HG03460 (cell line): Measurements from ENCODE around the gene SV2C.
"Not testable (repeated sequence)": the region's sequence is repeated elsewhere in the genome, so short reads cannot be mapped to it uniquely, and the experiment has no call there.

ENCODE experiments used
- ATAC-seq: cut with Tn5 transposase; IDR thresholded peaks from one replicate; pipeline ENCODE4 v1.9.1; 2021; ENCODE audit not compliant: unreplicated experiment

SV2C gene

DNA sequence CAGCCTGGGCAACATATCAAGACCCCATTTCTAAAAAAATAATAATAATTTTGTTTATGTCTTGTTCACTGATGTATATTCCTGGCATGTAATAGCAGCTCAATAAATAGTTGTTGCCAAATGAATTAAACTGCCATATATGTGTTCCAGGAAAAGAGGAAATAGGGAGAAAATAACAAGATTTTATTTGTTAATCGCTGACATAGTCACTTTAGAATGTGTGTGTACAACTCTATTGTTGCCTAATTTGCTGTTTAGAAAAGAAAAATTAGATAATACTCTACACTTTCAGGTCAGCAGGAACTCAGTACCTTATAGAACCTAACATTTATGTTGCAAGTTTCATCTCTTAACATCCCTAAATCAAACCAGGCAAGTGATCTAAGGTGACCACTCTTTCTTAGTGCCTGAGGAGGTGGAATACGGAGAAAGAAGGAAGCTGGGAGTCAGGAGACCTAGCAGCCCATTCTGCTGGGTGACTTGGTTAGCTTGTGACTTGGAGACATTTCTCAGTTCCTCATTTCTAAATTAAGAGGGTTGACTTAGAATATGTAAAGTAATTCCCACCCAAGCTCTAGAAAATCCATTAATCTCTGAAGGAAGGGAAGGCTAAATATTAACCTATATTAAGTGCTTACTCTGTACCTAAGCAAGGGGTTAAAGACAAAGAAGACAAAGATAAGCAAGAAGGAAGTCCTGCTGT, 209.6 kb downstream of the SV2C start:
- peak; percentile 81 for ATAC-seq

DNA sequence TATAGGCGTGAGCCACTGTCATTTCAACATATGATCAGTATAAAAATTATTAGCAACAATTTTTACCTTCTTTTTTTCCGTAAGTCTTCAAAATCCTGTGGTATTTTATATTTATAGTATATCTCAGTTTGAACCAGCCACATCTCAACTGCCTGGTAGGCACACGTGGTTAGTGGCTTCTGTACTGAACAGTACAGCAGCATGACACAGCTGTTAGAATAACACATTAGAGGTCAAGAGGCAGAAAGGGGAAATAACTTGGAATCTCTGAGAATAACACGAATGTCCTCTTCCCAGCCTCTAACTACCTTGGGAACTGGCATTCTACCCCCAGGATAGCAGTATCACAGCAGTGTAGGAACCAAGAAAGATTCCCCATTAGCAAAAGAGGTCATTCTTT, 211.4 kb downstream of the SV2C start:
- peak; percentile 47 for ATAC-seq

DNA sequence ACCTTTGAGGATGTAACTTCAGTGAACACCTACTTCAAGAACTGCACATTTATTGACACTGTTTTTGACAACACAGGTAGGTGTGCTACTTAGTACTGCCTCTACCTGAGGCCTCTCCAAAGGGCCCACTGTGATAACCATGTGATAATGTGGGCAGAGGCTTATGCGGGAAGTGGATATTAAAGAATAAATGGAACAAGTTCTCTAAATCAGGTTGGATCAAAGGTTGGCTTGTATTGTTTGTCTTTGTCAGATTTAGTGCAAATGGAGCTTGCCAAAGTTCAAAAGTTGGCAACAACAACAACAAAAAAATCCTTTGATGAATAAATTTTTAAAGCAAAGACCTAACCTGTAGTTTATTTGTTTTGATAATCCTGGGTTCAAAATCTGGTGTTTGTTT, 215.7 kb downstream of the SV2C start:
- no peak for ATAC-seq

DNA sequence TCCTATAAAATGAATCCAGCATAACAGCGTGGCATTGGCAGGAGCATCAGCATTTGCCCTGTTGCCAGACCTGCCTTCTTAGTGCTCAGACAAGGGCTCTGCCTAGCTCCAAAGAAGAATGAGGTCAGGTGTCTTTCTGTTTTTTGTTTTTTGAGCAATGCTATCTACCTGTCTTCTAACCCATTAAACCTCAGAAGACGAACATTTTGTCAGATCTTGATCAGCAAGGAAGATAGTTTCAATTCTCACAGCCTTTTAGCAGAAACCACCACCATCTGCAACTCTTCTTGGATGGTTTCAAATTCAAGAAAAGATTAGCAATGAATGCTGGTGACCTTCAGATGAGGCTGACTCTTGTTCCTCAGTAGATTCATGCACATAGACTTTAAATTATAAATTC, 216.4 kb downstream of the SV2C start:
- ATAC-seq = no peak

DNA sequence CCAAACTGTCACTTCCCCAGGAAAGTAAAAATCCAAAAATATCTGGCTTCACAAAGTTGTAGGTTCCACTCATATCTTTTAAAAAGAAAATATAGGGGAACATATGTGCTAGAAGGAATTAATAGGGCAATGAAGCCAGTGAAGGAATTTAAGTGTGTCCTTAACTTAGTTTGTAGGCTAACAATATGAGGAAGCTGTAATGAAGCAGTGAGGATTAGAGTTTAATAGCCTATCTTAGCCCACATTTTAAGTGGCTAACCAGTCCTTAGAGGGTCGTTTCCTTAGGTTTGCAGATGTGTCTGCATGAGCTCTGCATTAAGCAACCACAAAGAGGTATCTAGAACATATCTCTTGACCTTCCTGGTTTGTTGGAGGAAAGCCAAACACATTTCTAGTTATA, 218.7 kb downstream of the SV2C start:
- ATAC-seq = not testable (repeated sequence)

DNA sequence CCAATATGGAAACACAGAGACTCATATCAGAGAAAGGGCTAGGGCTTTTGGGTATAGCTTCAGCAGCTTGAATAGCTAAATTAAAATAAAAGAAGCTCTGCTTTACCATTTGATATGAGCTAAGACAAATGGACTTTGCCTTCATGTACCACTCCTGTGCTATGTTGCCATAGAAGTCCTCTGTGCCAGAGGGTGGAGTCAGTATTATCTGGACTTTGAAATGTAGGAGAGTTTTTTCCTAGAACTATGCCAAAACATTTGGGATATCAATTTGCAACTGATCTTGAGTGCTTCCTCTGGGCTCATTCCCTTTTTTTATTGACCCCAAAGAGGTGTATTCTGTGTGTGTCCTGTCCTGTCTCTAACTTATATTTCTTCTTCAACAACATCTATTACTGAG, 219.5 kb downstream of the SV2C start:
- not testable (repeated sequence) for ATAC-seq

DNA sequence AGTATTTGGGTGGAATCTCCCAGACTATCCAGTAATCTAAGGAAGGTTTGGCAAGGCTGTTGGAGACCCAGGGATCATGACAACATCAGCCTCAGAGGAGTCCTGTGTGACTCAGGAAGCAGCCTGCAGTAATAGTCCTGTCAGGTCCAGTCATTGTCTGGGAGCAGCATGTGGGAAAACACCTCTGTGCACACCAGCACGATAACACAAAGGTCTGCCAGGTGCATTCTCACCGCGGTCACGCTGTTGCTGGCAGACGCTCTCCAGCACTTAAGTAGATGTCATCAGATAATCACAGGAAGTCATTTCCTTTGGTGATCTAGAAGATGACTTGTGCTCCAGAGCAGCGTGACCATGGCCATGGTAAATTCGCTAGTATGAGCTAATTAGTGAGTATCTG, 220.7 kb downstream of the SV2C start:
- ATAC-seq = no peak

DNA sequence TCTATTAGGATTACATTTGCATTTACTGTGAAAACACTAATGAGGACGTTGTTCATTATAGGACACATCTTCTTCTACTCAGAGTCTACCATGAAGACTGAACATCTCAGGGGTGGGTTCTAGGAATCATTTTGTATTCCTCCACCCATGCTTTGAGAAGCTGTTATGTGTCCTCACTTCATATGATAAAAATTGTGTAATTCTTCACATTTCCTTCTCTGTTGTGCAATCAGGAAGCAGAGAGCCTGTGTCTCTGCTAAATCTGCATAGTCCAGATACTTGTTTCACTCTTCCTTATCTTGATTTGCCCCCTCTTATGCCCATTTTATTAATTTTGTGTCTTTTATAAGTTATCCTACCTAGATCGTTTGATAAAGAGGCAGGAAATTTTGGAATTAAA, 222.1 kb downstream of the SV2C start:
- ATAC-seq = no peak

DNA sequence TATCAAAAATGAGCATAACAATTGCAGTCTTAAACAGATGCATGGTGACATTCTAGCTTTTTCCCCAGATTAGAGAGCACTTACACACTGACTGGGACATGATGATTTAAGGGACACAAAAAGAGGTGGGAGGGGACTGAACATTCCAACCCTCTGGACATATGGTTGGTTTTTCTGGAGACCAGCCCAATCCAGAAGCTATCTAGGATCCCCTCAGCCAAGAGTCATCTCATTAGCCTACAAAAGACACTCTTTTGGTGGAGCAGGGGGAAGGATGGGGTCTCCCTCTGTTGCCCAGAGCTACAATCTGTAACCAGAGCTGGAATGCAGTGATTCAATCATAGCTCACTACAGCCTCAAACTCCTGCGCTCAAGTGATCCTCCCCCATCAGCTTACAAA, 222.6 kb downstream of the SV2C start:
- ATAC-seq = no peak

DNA sequence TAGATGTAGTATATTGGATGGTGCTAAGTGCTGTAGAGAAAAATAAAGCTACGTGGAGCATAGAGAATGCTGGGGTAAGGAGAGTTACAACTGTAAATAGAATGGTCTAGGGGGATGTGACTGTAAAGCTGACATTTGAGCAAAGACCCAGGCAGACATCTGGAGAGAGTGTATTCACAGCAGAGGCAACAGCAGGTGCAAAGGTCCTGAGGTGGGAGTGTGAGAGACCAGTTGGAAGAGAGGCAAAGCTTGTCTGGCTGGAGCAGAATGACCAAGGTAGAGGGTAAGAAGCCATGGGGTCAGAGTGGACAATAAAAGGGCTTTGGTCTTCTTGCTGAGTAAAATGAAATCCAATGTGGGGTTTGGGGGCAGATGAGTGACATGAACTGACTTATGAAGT, 227.0 kb downstream of the SV2C start:
- no peak for ATAC-seq

DNA sequence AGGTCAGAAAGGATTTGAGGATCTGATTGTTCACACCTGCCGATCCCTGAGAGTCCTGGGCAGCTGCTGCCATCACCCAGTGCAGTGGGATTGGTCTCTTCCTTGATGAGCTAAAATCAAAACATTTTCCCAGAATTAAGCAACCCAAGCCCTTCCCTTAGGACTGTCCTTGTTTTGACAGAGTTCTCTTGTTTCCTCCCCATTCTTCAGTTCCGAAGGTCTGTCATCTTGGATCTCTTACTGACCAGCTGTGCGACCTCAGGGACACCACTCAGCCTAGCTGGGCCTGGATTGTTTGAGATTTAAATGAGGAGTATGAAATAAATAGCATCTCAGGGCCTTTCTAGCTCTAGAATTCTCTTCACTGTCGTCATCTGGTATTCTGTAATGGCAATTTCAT, 229.6 kb downstream of the SV2C start:
- ATAC-seq = no peak

DNA sequence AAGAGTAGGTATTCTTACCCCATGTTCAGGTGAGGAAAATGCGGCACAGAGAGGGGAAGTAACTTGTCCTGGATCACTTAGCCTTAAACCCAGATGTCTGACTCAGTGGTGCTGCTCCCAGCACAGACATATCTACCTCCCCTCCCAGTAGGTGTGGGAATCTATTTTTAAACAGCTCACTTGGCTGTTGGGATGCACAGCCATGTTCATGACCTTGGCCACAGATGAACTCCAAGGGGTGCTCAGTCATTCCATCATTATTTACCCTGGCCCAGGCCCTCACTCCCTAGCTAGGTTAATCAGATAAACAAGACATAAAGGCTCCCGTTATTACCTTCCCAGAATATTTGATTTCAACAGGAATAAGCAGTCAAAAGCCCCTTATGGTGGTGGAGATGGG, 231.5 kb downstream of the SV2C start:
- ATAC-seq = no peak

DNA sequence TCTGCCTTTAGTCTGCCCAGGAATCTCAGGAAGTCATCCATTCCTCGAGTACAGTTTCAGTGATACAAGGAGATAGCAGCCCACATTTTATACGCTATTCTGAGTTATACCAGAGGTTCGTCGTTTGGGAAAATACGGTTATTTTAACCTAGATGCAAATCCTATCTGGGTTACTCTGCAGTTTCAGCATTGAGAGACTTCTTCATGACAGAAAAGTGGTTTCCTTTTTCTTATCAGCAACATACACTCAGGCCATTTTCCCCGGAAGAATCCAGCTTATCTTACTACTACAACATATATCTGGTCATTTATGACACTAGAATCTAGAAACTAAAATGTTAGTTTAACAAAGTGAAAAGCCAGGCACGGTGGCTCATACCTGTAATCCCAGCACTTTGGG, 236.5 kb downstream of the SV2C start:
- ATAC-seq = no peak

DNA sequence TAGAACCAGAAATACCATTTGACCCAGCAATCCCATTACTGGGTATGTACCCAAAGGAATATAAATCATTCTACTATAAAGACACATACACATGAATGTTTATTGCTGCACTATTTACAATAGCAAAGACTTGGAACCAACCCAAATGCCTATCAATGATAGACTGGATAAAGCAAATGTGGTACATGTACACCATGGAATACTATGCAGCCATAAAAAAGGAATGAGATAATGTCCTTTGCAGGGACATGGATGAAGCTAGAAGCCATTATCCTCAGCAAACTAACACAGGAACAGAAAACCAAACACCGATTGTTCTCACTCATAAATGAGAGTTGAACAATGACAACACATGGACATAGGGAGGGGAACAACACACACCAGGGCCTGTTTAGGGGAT, 240.3 kb downstream of the SV2C start:
- not testable (repeated sequence) for ATAC-seq

DNA sequence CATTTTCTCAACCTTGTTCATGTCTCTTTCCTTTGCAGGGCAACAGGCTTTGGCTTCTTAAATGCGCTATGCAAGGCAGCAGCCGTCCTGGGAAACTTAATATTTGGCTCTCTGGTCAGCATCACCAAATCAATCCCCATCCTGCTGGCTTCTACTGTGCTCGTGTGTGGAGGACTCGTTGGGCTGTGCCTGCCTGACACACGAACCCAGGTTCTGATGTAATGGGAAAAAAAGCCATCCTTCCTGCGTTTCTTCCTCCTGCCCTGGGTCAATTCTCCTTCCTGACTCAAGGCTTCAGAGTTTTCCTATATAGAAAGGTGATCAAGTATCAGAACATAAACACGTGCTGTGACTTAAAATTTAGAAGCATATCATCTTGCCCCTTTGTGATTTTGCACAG, 242.1 kb downstream of the SV2C start:
- no peak for ATAC-seq

DNA sequence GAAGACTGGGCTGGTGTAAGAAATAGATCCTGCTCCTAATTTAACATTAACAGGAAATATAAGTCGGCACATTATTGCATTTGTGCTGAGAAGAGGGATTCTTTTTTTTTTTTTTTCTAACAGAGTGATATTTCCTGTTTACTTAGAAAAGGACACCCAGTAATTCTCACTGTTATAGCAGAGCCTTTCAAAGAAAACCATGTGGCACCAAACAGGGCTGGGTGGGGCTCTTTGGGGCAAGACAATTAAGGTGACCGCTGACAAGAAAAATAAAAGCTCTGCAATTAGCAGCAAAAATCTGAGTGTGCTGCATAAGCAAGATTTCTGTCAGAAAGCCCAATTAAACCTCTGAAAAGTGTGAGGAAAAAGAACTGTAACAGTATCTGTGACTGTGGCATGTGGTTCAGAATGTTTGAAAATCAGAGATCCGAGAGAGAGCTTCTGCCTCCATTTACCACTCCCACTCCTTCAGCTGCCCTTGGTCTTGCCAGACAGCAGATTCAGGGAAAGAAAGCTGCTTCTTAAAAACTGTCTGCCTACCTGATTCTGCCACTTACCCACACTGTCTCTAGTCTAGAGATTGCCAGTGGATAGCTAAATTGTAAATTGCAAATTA, 242.8 kb downstream of the SV2C start:
- no peak for ATAC-seq

DNA sequence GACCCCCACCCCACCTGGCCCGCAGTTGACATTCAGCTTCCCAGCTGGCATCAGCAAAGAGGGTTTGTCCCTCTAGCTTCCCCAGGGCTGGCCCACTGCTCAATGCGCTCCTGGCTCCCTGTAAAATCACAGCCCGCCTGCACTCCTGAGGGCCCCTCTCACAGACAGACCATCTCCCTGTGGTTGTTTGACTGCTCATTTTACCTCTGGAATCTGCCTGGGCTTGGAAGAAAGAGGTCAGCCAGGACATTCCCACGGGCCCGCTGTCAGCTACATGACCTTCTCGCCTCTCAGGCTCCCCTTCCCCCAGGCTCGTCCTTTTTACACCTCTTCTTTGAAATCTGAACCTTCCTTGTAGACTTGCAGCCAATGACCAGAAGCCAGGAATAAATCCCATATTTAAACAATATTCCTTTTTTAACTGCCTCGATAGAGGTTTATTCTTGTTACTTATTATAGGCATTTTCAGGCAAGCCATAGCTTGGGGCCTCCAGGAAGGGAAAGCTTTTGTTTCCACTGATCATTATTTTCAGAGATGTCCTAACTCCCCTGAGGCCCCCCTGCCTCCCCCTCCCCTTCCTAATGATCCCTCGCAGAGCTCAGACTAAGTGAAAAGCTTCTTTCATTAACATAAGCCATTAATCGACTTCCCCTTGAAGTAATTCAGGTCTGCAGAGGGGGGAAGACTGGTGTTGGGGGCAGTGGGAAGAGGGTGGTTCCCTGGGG, 243.6 kb downstream of the SV2C start:
- ATAC-seq = no peak

DNA sequence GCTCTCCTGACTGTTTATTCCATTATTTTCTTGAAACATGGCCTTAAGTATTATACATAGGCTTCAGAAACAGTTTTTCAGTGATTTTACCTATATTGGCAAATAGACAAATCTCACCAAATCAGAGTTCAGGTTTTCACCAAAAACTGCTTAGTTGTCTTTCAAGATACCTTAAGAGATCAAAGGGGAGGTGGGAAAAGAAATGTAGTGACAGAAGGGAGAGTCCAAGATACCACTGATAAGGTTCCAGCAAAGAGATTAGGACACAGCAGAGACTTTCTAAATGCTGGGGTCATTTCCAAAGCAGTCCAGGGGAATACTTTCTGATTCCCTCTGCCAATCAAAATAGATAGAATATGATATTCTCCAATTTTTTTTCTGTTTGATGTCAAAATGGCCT, 246.2 kb downstream of the SV2C start:
- ATAC-seq = no peak

DNA sequence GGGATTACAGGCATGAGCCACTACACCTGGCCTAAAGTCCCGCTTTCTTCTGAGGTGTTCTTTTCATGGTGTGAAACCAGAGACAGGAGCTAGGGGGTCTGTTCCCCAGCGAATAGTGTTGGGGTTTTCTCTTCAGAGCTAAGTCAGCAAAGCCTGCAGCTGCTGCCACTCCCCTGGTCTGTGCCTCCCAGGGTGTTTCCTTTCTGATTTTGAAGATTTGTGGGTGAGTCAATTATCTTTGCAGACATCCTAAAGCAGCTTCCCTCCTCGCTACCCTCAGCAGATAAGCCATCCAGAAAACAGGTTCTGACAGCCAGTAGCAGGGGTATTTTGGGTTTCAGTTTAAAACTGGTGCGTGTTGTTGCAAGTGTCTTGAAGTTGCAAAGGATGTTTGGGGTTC, 247.9 kb downstream of the SV2C start:
- ATAC-seq = no peak

DNA sequence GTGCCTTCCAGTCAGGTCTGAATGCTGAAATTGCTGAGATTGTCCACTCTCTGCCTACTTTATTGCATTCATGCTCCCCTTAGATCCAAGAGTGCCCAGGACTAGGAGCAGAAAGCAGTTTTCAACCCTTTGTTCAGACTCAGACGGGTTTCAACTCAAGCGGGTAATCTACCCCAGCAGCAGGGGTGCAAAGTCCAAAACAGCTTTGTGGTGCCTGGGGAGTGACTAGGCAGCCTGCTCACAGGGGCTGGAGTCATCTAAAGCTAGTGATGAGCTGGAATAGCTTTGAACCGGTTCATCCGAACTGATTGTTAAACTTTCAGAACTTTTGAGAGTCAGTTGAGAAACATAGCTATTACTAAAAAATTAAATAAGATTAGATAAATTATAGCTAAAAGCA, 248.9 kb downstream of the SV2C start:
- ATAC-seq = no peak

DNA sequence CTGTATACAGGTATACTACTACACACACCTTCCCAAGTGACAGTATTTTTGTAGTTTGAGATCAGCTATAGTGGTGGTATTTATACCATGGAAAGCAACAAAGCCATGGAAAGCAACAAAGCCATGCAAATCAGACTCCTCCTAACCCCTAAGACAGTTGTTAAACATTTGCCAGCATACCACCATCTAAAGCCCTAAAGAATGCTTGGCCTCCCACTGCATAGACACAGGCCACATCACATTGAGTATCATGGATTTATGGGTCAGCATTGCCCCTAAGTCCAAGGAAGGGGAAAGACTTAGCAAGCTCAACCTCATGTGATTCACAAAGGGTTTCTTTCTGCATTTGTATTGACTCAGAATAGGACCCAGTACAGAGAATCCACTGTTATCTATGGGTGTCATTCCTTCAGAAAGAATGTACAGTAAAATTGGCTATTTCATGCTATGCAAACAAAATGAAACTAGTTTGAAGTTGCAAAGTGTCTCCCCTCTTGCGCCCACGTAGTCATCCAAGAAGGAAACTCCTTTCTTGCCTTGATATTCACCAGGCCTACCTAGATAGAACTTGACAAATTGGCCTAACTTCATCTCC, 249.5 kb downstream of the SV2C start:
- ATAC-seq = no peak

DNA sequence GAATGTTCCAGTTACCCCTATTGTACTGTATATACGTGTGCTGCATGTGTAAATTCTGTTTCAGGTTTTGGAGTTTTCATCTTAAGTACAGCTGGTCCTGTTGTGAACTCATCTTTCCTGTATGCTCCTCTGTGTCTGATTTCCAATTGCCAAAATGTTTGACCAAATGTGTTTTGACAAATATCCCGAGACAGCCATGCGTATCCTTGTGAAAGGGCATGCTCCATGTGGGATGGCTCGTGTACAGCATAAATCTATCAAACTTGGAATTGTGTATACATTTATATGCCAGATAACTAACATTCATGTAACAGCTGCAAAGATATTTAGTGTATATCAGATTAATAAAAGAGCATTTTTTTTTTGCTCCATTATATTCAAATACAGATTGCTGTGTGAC, 250.4 kb downstream of the SV2C start:
- no peak for ATAC-seq
